Left colon (tissue), 2 donors: ENCODE measurements around the gene SPIN2A. TPM values are rescaled to one million over a fixed set of nuclear protein-coding genes. Genes with fewer than 3 reads are reported as not detected.
"Not testable (repeated sequence)": the region's sequence is repeated elsewhere in the genome, so short reads cannot be mapped to it uniquely, and the experiment has no call there.

Experiments used
- ATAC-seq: fragments of 200-7000 bp; cut with Tn5 transposase; one replicate; pipeline ENCODE4 v1.9.1; 2020; ENCODE audit warnings: mild to moderate bottlenecking, moderate library complexity
- DNase-seq, 2 donors: peaks; one replicate each; pipeline ENCODE4 v3.0.0-alpha.2; 2020
- intact Hi-C, 2 donors: fragments of 100-400 bp; cut with DNase I in 1 of 2; cut with micrococcal nuclease in 1 of 2; formaldehyde crosslinking; loops; one replicate each; pipeline versions ENCODE4 v1.11.2 to v1.14.0; 2022; cut with DNase I, micrococcal nuclease
- long read RNA-seq: library from polyadenylated mRNA; unstranded; transcript quantifications from one replicate; pipeline ENCODE4 v2.0.0, GENCODE V29; 2021
- total RNA-seq, 2 donors: library from RNA; stranded (reverse); fragmentation: NEBNext Ultra II Directional; extraction: Animal tissue kit (Norgen Biotek cat#: 25700); gene quantifications; one replicate each; pipeline ENCODE4 v1.2.1, GENCODE V29; 2021
- donor health status: DM: no; HTN: no; CAD: no.
- donor health status: DM: yes; HTN: yes; CAD: no.

Gene SPIN2A
- under 1 TPM; 0.73 to 0.81 TPM for total RNA-seq
- long read RNA-seq: 0 reads

DNA sequence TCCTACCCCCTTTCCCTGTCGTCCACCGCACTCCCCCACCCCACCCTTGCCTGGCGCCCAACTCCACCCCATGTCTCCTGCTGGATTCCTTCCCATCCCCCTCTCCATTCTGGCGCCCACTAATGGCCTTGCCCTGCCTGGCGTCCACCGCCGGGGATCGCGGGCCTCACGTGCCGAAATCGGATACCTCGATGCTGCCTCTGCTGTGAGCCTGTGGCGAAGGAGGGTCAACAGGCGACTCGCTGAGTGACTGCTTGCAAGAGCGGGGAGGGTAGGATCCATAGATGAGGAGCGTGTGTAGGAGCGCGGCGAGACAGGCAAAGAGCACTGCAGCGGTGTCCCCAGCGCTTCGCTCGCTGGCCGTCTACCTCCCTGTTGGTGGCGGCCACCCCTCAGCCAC lies at the start of gene SPIN2A:
SPIN2A (minus strand) TSS at position 325 of the 400 bp plus-strand sequence. CDS start 800 bp downstream, outside the sequence.
- intact Hi-C loops, DNase-seq: not testable (repeated sequence)
- ATAC-seq: peak; percentile 36

DNA sequence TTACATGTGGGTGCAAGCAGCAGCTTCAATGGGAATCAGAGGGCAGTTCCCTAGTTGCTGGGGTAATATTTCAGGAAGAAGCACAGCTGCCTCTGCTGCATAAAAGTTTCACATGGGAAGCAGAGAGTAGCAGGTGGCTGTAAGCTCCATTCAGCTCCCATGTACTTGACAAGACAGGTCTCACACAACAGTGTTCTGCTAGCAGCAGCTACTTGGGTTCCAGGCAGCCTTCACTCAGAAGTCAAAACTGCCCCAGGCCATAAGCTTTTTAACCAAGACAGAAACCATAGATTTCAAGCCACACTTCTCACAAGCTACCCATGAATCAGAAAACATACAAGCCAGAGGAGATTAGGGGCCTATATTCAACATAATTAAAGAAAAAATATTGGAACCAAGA lies 41.4 kb upstream of the SPIN2A start:
- intact Hi-C loops: no loop called here
- no peak for DNase-seq

DNA sequence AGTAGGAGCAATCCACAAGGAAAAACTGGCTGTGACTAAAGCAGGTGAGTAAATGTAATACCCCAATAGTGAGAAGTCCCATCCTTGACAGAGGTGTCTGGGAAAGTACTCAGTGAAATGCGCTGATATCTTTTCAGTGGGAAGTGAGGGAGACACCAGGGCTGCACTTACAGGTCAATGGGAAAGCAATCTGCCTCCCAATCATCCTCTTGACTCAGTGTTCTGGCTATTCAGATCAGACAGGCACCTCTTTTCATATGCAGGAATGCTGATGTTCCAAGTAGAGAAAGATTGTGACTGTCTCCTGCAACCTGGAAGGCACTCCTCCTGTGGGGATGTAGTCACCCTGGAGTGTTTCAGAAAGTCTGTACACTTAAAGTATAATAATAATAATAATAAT lies 39.9 kb upstream of the SPIN2A start:
- ATAC-seq (no peak), DNase-seq (no peak)
- intact Hi-C loops: no loop called here

More for the DNA sequence above, 41.4 kb upstream of the SPIN2A start:
- ATAC-seq: no peak

DNA sequence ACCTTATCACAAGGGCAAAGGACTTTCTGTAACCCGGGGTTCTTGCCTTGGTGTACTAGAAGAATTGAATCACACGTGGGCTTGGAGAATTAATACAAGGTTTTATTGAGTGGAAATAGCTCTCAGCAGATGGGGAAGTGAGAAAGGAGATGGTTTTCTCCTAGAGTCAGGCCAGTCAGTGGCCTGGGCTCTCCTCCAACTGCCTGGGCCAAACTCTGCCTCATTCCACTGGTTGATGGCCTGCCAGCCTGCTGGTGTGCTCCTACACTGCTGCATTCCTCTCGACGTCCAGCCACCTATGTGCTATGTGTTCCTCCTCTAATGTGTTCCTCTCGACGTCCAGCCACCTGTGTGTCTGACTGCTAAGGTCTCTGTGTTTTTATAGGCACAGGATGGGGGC lies 35.3 kb upstream of the SPIN2A start:
- ATAC-seq (no peak), DNase-seq (no peak)
- intact Hi-C loops: no loop called here

DNA sequence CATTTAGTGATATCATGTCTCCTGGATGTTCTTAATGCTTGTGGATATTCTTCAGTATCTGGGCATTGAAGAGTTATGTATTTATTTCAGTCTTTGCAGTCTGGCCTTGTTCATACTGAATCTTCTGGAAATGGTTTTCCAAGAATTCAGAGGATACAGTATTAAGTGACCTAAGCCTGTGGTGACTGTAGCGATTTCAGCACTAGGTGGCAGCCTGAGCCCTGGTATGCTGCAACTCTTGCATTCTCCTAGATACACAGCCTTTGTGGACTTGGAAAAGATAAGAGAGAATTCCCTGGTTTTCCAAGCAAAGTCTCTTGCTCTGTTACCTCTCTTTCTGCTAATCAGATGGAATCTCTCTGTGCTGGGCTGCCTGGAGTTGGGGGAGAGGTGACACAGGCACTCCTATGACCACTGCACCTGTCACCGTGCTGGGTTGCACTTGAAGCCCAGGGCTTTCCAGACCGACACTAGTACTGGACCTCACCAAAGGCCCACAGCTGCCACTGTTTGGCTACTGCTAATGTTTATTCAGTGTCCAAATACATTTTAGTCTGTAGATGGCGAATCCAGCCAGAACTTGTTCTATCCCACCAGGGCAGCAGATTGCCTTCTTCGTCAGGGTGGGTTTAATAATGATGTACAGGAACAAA lies 19.3 kb upstream of the SPIN2A start:
- intact Hi-C loops: no loop called here
- ATAC-seq: peak; percentile 81
- peak in 1 of 2 donors; percentile 56 for DNase-seq

DNA sequence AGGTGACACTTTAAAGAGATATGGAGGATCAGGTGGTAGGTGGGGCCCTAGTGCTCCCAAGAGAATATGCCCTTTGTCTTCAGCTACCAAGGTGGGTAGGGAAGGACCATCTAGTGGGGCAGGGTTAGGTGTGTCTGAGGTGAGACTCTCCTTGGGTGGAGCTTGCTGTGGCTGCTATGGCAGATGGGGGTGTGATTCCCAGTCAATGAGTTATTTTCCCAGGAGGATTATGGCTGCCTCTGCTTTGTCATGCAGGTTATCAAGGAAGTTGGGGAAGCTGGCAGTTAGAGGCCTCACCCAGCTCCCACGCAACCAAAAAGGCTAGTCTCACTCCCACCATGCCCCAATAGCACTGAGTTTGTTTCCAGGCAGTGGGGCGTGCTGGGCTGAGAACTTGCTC lies 18.0 kb upstream of the SPIN2A start:
- ATAC-seq (peak; percentile 91), DNase-seq (peak; percentile 44 to 48)
- intact Hi-C loops: no loop called here

DNA sequence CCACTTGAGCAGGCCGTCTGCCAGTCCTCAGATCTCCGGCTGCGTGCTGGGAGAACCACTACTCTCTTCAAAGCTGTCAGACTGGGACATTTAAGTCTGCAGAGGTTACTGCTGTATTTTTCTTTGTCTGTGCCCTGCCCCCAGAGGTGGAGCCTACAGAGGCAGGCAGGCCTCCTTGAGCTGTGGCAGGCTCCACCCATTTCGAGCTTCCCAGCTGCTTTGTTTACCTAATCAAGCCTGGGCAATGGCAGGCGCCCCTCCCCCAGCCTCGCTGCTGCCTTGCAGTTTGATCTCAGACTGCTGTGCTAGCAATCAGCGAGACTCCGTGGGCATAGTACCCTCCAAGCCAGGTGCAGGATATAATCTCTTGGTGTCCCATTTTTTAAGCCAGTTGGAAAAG lies 15.0 kb upstream of the SPIN2A start:
- ATAC-seq, DNase-seq, intact Hi-C loops: not testable (repeated sequence)

DNA sequence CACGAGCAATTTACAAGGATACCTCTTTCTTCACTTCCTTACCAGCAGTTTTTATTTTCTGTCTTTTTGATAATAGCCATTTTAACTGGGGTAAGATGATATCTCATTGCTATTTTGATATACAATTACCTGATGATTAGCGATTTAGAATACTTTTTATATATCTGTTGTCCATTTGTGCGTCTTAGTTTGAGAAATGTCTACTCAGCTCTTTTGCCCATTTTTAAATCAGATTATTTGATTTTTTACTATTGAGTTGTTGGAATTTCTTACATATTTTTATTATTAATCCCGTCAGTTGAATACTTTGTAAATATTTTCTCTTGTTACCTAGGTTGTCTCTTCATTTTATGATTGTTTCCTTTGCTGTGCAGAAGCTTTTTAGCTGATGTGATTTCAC lies 1.5 kb upstream of the SPIN2A start:
- intact Hi-C loops: no loop called here
- DNase-seq (no peak), ATAC-seq (no peak)

DNA sequence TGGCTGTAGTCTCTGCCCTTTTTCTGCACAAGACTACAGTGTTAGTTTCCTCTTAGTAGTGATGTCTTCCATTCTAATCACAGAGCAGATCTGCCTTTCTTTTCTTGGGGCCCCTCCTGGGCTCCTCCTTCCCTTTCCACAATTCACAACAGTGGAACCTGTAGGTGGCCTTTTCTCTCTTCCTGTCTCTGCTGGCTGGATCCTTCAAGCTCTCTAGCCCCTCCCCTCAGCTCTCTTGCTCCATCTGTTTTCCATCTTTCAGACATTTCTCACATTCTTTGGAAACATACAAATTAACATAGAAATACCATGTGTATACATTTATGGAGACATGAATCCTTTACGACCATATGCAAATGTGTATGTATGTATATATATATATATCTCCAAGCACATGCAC lies 304 bp upstream of the SPIN2A start:
- no peak for DNase-seq
- intact Hi-C loops: no loop called here
- ATAC-seq: no peak

DNA sequence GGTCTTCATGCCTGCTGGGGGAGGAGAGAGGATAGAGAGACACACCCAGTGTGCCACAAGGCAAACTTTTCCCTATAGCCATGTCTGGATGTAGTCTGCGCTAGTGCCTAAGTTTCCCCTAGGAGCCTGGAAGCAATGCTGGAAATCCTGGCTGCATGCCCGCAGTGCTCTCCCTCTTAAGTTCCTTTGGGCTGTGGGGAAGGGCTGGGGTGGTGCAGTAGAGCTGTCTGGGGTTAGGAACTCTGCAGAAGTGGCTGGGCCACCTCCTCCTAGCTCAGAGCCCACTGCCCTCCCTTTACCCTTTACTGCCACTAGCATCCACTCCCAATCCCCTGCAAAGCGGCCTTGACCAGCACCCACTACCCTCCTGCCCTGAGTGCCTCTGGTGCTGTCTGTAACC lies 608 bp downstream of the SPIN2A start:
- DNase-seq, intact Hi-C loops, ATAC-seq: not testable (repeated sequence)

DNA sequence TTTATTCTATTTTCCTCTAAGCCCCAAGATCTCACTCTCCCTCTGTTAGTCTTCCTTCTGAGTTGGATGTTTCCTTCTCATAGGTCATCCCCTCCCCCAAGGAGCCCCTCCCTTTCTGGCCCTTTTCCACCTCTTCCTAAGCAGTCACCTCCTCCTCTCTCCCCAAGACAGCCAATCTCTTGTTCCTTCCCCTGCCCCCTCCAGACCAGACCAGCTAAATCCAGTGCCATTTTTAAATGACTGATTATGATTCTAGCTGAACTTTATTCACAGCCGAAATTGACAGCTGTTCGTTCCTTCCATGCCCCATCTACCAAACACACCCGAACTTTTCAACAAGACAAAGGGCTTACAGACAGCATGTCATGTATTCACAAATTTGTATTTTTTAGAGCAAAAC lies 1.9 kb downstream of the SPIN2A start:
- ATAC-seq (no peak), DNase-seq (no peak)
- intact Hi-C loops: no loop called here

DNA sequence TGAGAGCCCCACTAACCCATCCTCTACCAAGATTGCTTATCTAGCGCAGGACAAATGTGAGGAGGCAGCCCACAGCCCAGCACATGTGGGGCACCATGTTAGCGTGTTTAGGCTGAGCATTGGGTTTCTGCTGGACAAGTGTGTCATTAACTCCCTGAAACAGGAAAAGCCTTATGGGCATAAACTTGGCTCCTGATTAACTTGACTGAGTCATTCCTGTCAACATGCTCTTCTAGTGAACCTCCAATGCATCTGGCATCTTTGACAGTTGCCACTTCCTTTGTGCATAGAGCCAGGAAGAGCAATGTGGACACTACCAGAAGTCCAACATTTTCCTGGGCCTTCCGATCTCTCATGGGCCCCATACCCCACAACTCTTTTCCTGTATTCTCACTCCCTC lies 2.5 kb downstream of the SPIN2A start:
- DNase-seq: no peak
- ATAC-seq: peak; percentile 27
- intact Hi-C loops: no loop called here

DNA sequence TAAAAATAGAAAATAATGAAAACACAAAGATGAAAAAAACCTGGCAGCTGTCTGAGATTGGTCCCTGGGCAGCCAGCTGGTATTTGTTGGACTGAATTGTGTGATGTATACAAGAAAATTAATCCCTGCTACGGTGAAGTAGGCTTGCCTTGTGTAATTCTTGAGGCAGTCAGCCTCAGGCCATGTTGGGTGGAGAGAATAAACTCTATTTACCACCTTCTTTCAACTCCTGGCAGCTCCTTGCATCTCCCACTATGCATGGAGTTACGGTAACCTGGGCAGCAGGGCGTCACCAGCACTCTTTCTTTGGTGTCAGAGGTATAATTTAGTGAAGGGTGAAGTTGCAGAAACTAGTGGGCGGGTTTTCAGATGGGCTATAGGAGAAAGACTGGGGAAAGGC lies 3.5 kb downstream of the SPIN2A start:
- DNase-seq: no peak
- intact Hi-C loops: no loop called here
- no peak for ATAC-seq

DNA sequence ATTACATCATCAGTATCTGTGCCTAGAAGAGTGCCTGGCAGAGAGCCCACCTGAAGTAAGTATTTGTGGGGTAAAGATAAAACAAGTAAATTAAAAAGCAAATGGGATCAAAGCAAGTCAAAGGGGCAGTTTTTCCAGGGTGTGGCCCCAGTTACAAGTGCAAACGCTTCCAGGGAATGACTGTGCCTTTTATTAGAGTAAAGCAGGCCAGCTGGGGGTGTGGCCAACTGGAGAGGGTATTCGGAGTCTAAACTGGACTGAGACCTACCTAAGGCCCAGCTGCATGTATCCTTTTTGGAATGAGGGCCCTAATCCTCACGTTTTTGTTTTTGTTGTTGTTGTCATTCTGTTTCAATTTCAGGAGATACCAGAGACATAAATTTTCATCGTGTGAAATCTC lies 3.9 kb downstream of the SPIN2A start:
- DNase-seq: peak; percentile 28 to 32
- intact Hi-C loops: not testable (repeated sequence)
- peak; percentile 94 for ATAC-seq

DNA sequence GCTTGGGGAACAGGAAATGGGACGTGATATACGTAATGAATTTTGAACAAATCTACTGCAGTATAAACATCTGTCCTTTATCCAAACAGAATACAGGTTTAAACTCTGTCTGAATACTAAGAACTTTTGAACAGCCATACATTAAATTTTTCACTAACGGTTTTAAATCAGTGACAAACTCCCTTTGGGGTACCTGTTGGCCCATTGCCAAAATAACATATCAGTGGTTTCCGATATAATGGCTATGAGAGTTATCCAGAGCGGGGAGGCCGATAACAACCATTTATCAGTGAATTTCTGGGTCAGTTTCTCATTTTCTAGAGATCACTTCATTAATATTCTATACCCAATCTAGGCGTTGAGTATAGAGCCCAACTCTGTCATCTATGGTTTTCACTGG lies 5.2 kb downstream of the SPIN2A start:
- no peak for DNase-seq
- ATAC-seq: no peak
- intact Hi-C loops: no loop called here

DNA sequence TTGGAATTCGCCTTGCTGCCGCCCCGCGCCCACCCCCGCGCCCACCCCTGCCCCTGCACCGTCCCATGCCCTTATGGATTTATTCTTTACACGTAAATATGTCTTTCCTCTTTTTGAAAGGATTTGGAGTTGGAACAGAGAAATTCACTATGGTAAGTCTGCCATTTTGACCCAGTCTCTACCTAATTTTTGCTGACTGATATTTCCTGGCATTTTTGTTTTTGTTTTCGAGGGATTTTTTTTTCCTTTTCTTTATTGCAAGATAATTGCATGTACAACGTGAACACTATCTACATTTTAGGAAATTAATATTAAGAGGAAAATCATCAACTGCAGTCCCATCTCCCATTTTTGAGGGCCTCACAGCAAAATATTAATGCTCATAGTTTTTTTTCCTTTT lies 15.4 kb downstream of the SPIN2A start:
- ATAC-seq (no peak), DNase-seq (no peak)
- intact Hi-C loops: no loop called here

DNA sequence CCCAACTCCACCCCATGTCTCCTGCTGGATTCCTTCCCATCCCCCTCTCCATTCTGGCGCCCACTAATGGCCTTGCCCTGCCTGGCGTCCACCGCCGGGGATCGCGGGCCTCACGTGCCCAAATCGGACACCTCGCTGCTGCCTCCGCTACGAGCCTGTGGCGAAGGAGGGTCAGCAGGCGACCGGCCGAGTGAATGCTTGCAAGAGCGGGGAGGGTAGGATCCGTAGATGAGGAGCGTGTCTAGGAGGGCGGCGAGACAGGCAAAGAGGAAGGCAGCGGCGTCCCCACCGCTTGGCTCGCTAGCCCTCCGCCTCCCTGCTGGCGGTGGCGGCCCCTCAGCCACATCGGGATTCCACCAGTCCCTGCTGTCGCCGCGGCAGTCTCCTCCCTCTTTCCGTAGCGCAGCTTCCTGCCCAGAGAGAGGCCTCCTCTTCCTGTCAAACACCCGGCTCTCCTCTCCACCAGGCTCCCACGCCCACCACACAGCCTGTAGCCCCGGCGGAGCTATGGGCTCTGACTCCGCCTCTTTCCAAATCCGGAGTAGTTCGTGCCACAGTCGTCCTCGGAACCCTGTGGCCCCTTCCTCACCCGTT lies 15.9 kb downstream of the SPIN2A start, which contains the start of gene SPIN2B:
SPIN2B (minus strand) TSS at position 387 of the 594 bp plus-strand sequence.
- DNase-seq (peak; percentile 82 to 87), ATAC-seq (peak; percentile 96)
- intact Hi-C loops: no loop called here

DNA sequence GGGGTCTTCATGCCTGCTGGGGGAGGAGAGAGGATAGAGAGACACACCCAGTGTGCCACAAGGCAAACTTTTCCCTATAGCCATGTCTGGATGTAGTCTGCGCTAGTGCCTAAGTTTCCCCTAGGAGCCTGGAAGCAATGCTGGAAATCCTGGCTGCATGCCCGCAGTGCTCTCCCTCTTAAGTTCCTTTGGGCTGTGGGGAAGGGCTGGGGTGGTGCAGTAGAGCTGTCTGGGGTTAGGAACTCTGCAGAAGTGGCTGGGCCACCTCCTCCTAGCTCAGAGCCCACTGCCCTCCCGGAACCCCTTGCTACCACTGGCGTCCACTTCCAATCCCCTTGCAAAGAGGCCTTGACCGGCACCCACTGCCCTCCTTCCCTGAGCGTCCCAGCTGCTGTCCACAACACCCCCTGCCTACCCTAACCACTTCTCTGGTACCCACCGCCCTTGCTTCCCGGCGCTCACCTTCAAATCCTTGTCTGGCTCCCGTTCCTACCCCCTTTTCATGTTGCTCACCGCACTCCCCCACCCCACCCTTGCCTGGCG lies 16.5 kb downstream of the SPIN2A start:
- not testable (repeated sequence) for DNase-seq
- peak; percentile 27 for ATAC-seq

DNA sequence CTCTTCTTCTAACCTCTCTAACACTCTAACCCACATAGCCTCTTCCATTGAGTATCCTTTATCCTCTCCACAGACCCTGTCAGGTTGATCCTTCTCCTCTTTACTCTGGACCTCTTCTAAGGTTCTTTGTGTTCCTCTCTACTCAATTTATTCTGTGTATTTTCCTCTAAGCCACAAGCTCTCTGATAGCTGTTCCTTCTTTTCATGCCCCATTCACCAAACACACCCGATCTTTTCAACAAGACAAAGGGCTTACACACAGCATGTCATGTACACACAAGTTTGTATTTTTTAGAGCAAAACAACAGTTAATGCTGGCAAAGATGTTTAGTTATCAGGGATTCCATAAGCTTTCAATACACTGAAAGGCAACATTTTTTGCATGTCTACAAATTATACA lies 17.8 kb downstream of the SPIN2A start:
- intact Hi-C loops: no loop called here
- DNase-seq (no peak), ATAC-seq (no peak)

More for the DNA sequence above, 16.5 kb downstream of the SPIN2A start:
- intact Hi-C loops: not testable (repeated sequence)

DNA sequence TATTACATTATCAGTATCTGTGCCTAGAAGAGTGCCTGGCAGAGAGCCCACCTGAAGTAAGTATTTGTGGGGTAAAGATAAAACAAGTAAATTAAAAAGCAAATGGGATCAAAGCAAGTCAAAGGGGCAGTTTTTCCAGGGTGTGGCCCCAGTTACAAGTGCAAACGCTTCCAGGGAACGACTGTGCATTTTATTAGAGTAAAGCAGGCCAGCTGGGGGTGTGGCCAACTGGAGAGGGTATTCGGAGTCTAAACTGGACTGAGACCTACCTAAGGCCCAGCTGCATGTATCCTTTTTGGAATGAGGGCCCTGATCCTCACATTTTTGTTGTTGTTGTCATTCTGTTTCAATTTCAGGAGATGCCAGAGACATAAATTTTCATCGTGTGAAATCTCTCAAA lies 19.6 kb downstream of the SPIN2A start:
- intact Hi-C loops: not testable (repeated sequence)
- peak; percentile 61 for ATAC-seq
- DNase-seq: peak in 1 of 2 donors; percentile 37
